Caco-2 (cell line): Measurements from ENCODE around the gene CHCHD6. TPM values are rescaled to one million over a fixed set of nuclear protein-coding genes. Genes with fewer than 3 reads are reported as not detected.

Experiments used
- BruUV-seq: library from RNA; stranded (reverse); fragments of 400-500 nt; replicated peaks from 2 replicates; lab custom pipeline; 2021; lab: Mats Ljungman, UMichigan
- CTCF ChIA-PET: fragments of 300-600 bp; sonication (Branson Sonifier 250); formaldehyde crosslinking; loops from one replicate; lab custom pipeline; 2022; ENCODE audit warnings: antibody characterized with exemption; lab: Charles Lee
- POLR2A ChIA-PET: fragments of 300-600 bp; sonication (Branson Sonifier 250); formaldehyde crosslinking; loops from one replicate; lab custom pipeline; 2022; ENCODE audit warnings: antibody characterized with exemption; lab: Charles Lee
- DNase-seq, 2 experiments: peaks; one replicate each; pipeline versions ENCODE4 v3.0.0 to v3.0.0-alpha.2; 2020 to 2022
- H3K27me3 ChIP-seq: replicated peaks from 2 replicates; pipeline ENCODE4 v1.6.0; 2011; ENCODE audit warnings: low read length; ENCODE audit not compliant: control insufficient read depth, insufficient read depth
- H3K36me3 ChIP-seq: 2 replicates; pipeline ENCODE4 v1.5.1; 2011; ENCODE audit warnings: low read length; ENCODE audit not compliant: control insufficient read depth, insufficient read depth
- H3K4me1 ChIP-seq: fragments of 250-450 bp; sonication (Bioruptor Pico); 2 replicates; pipeline ENCODE4 v1.5.1; 2020; ENCODE audit warnings: mild to moderate bottlenecking
- H3K4me3 ChIP-seq: 2 replicates; pipeline ENCODE4 v1.5.1; 2011; ENCODE audit warnings: low read depth, mild to moderate bottlenecking, control low read depth, low read length
- H3K9me3 ChIP-seq: fragments of 250-450 bp; sonication (Bioruptor Pico); 2 replicates; pipeline ENCODE4 v1.5.1; 2020; ENCODE audit warnings: mild to moderate bottlenecking, moderate library complexity
- H3K27ac Mint-ChIP-seq: one replicate; pipeline ENCODE4 v1.8.0; 2022; ENCODE audit warnings: mixed read lengths; ENCODE audit not compliant: unreplicated experiment
- H3K27me3 Mint-ChIP-seq: one replicate; pipeline ENCODE4 v1.8.0; 2022; ENCODE audit warnings: mixed read lengths; ENCODE audit not compliant: insufficient read depth, unreplicated experiment
- H3K36me3 Mint-ChIP-seq: one replicate; pipeline ENCODE4 v1.8.0; 2022; ENCODE audit warnings: mild to moderate bottlenecking, mixed read lengths; ENCODE audit not compliant: insufficient read depth, unreplicated experiment
- H3K4me1 Mint-ChIP-seq: one replicate; pipeline ENCODE4 v1.8.0; 2022; ENCODE audit warnings: low read depth, mixed read lengths; ENCODE audit not compliant: unreplicated experiment
- H3K4me3 Mint-ChIP-seq: one replicate; pipeline ENCODE4 v1.8.0; 2022; ENCODE audit warnings: mild to moderate bottlenecking, moderate library complexity, mixed read lengths; ENCODE audit not compliant: unreplicated experiment
- H3K9me3 Mint-ChIP-seq: one replicate; pipeline ENCODE4 v1.8.0; 2022; ENCODE audit warnings: mixed read lengths; ENCODE audit not compliant: unreplicated experiment
- intact Hi-C: fragments of 100-400 bp; cut with micrococcal nuclease; formaldehyde crosslinking; loops from one replicate; pipeline ENCODE4 v1.10.0; 2022; ENCODE audit not compliant: unreplicated experiment
- total RNA-seq: library from RNA; stranded (reverse); gene quantifications from 2 replicates; pipeline ENCODE4 v1.2.3, GENCODE V29; 2022
- TF ChIP-seq, protein P1 (sequence below), 2 experiments: fragments of 200-600 bp in 1 of 2; IDR thresholded peaks; 1 replicate in 1 of 2; 2 replicates in 1 of 2; pipeline versions ENCODE4 v1.5.1 to v1.8.0; 2011 to 2022; ENCODE audit warnings: antibody characterized with exemption in 1 of 2, control low read depth in 1 of 2, inconsistent platforms in 1 of 2, low read depth in 1 of 2, low read length in 1 of 2, mild to moderate bottlenecking in 1 of 2, moderate library complexity in 1 of 2; ENCODE audit not compliant: insufficient read depth in 1 of 2, severe bottlenecking in 1 of 2, unreplicated experiment in 1 of 2

The CHCHD6 gene
- total RNA-seq, 1 experiment from 2014 or later: 49.5 TPM

DNA sequence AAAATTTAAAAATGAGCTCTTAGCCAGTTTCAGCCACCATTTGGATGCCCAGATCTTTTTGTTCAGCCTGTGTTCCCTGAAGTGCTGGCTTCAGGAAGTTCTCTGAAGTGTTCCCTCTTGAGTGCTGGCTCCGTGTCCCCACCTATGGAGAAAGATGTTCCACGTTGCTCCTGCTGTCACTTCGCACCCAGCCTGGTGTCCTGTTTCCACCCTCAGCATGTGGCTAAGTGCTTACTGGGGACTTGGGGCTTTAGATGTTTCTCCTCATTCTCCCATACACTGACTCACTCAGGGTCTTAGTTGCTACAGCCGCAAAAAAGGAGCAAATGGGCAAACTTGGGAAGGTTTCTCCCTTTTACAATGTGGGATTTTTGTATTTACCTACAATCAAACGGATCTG, 16.6 kb downstream of the CHCHD6 start:
- no TSS peak for BruUV-seq
- H3K27me3 Mint-ChIP-seq: no peaks in the 10 kb centered on the region
- Histone ChIP-seq H3K9me3 (no peaks in the 10 kb centered on the region), H3K27me3 (no peaks in the 10 kb centered on the region), H3K4me3 (no peak overlapping the region), H3K36me3 (no peaks in the 10 kb centered on the region), H3K4me1 (no peaks in the 10 kb centered on the region)
- TF ChIP-seq, protein P1, sequence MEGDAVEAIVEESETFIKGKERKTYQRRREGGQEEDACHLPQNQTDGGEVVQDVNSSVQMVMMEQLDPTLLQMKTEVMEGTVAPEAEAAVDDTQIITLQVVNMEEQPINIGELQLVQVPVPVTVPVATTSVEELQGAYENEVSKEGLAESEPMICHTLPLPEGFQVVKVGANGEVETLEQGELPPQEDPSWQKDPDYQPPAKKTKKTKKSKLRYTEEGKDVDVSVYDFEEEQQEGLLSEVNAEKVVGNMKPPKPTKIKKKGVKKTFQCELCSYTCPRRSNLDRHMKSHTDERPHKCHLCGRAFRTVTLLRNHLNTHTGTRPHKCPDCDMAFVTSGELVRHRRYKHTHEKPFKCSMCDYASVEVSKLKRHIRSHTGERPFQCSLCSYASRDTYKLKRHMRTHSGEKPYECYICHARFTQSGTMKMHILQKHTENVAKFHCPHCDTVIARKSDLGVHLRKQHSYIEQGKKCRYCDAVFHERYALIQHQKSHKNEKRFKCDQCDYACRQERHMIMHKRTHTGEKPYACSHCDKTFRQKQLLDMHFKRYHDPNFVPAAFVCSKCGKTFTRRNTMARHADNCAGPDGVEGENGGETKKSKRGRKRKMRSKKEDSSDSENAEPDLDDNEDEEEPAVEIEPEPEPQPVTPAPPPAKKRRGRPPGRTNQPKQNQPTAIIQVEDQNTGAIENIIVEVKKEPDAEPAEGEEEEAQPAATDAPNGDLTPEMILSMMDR (IDR thresholded peaks at IDR 0.05; ENCODE audit: insufficient read depth in 1 of 2, low read depth in 1 of 2, low read length in 1 of 2, severe bottlenecking in 1 of 2, unreplicated experiment in 1 of 2): no peak
- H3K4me3 Mint-ChIP-seq: no peak overlapping the region
- POLR2A ChIA-PET: no interaction called here
- intact Hi-C loops: no loop called here
- H3K36me3 Mint-ChIP-seq: no peaks in the 10 kb centered on the region
- DNase-seq: no peak
- H3K9me3 Mint-ChIP-seq: no peaks in the 10 kb centered on the region
- H3K4me1 Mint-ChIP-seq: peaks cover 5% of the 10 kb centered on the region
- CTCF ChIA-PET: no interaction called here
- H3K27ac Mint-ChIP-seq: no peak overlapping the region

DNA sequence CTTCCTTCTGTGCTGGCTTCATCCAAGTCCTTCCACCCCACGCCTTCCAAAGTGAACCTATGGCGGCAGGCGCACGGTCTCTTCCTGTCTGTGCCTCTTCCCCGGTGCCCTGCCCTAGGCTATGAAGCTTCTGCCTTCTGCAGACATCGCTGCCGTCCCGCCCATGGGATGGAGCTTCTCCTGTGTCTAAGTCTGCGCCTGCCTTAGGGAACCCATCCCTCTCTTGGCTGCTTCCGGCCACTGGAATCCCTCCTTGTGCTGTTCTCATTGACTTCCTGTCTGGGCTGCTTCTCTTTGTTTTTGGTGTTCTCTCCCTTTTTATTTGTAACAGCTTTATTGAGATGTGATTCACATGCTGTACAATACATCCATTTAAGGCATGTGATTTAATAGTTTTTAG, 17.2 kb downstream of the CHCHD6 start:
- no peaks in the 10 kb centered on the region for H3K27me3 Mint-ChIP-seq
- peaks cover 2% of the 10 kb centered on the region for H3K4me1 Mint-ChIP-seq
- POLR2A ChIA-PET: no interaction called here
- H3K36me3 Mint-ChIP-seq: no peaks in the 10 kb centered on the region
- H3K4me3 Mint-ChIP-seq: no peak overlapping the region
- H3K4me1 ChIP-seq: no peaks in the 10 kb centered on the region
- intact Hi-C loops: no loop called here
- BruUV-seq: no TSS peak
- no peaks in the 10 kb centered on the region for H3K9me3 Mint-ChIP-seq
- TF ChIP-seq, protein P1 (IDR thresholded peaks at IDR 0.05; ENCODE audit: insufficient read depth in 1 of 2, low read depth in 1 of 2, low read length in 1 of 2, severe bottlenecking in 1 of 2, unreplicated experiment in 1 of 2): no peak
- H3K27ac Mint-ChIP-seq: no peak overlapping the region
- H3K36me3 ChIP-seq: no peaks in the 10 kb centered on the region
- no peak overlapping the region for H3K4me3 ChIP-seq
- CTCF ChIA-PET: no interaction called here
- no peaks in the 10 kb centered on the region for H3K9me3 ChIP-seq
- H3K27me3 ChIP-seq: no peaks in the 10 kb centered on the region
- DNase-seq: no peak

DNA sequence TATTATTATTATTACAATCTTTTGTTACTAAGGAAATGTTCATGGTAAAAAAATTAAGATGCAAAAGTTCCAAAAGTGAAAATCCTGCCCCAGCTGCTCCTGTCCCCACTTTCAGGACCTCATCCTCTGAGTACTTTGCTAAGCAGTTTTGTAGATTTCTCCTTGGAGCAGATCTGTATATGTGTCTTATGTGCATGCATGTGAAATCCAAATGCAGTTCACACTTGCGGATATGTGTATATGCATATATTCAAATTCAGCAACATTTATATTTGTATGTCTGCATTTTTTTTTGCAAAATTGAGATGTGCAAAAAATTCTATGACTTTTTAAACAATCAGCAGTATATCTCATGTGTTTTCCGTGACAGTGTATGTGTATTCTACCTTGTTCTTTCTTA, 19.2 kb downstream of the CHCHD6 start:
- BruUV-seq: no TSS peak
- no peak for DNase-seq
- Mint-ChIP-seq H3K4me3 (no peak overlapping the region), H3K4me1 (no peaks in the 10 kb centered on the region), H3K36me3 (no peaks in the 10 kb centered on the region), H3K27ac (no peak overlapping the region), H3K9me3 (no peaks in the 10 kb centered on the region), H3K27me3 (no peaks in the 10 kb centered on the region)
- intact Hi-C loops: no loop called here
- no peaks in the 10 kb centered on the region for H3K9me3 ChIP-seq
- H3K27me3 ChIP-seq: no peaks in the 10 kb centered on the region
- POLR2A ChIA-PET: no interaction called here
- CTCF ChIA-PET: no interaction called here
- H3K36me3 ChIP-seq: no peaks in the 10 kb centered on the region
- TF ChIP-seq, protein P1 (IDR thresholded peaks at IDR 0.05; ENCODE audit: insufficient read depth in 1 of 2, low read depth in 1 of 2, low read length in 1 of 2, severe bottlenecking in 1 of 2, unreplicated experiment in 1 of 2): no peak
- no peaks in the 10 kb centered on the region for H3K4me1 ChIP-seq
- no peak overlapping the region for H3K4me3 ChIP-seq
